Measurements from ENCODE around the gene RAB5A. TPM values are rescaled to one million over a fixed set of nuclear protein-coding genes. Genes with fewer than 3 reads are reported as not detected.

RAB5A gene
- total and polyA plus RNA-seq, 2 of the 4 experiments (the other 2 are of a cell fraction), result 33.3 to 46.4 TPM

- Histone ChIP-seq H2BK120ac (ENCODE audit: low read depth, low read length) (no peak overlapping the region), H3K56ac (ENCODE audit: extremely low read depth, insufficient read depth, low read length) (no peak overlapping the region), H4K20me1 (ENCODE audit: insufficient read depth, low read length) (no peaks in the 10 kb centered on the region), H4K5ac (ENCODE audit: low read depth, low read length) (no peak overlapping the region), H3K9me1 (ENCODE audit: insufficient read depth, low read length) (no peaks in the 10 kb centered on the region), H3K23ac (ENCODE audit: low read depth, low read length) (no peak overlapping the region), H4K91ac (ENCODE audit: insufficient read depth, low read depth, low read length) (no peak overlapping the region), H2BK5ac (ENCODE audit: low read depth, low read length, poor library complexity, severe bottlenecking) (no peak overlapping the region), H3K79me1 (ENCODE audit: low read depth in 1 of 2, low read length in 2 of 2) (no peaks in the 10 kb centered on the region), H3K4me3 (ENCODE audit: insufficient read depth, low read depth, low read length) (no peak overlapping the region), H3K4me2 (ENCODE audit: low read depth, low read length) (no peak overlapping the region), H3K36me3 (ENCODE audit: control insufficient read depth, insufficient read depth, low read length) (no peaks in the 10 kb centered on the region), H3K27ac (ENCODE audit: insufficient read depth, low read length) (no peak overlapping the region), H2AK9ac (replicated peaks; ENCODE audit: low read depth, low read length, poor library complexity) (no peak overlapping the region), H3K4ac (ENCODE audit: low read depth, low read length) (no peak overlapping the region), H3K9ac (ENCODE audit: low read depth, low read length) (no peak overlapping the region), H3K18ac (ENCODE audit: low read depth, low read length) (no peak overlapping the region), H3K14ac (replicated peaks; ENCODE audit: low read depth, low read length) (no peak overlapping the region), H2BK20ac (ENCODE audit: low read depth, low read length) (no peak overlapping the region), H2AK5ac (ENCODE audit: low read depth, low read length) (no peak overlapping the region), H3K27me3 (ENCODE audit: control insufficient read depth, insufficient read depth, low read length) (no peaks in the 10 kb centered on the region), H2BK15ac (ENCODE audit: low read depth, low read length) (no peak overlapping the region), H2AFZ (replicated peaks; ENCODE audit: low read length, poor library complexity) (no peak overlapping the region), H3K9me3 (ENCODE audit: control insufficient read depth, insufficient read depth, low read length) (no peaks in the 10 kb centered on the region), H4K8ac (ENCODE audit: low read depth in 2 of 2, low read length in 2 of 2) (no peak overlapping the region), H3K4me1 (ENCODE audit: control insufficient read depth, insufficient read depth, low read length) (no peaks in the 10 kb centered on the region)
- TF ChIP-seq MXI1 (IDR thresholded peaks at IDR 0.05; ENCODE audit: borderline replicate concordance, low read depth, low read length) (no peak), ELK1 (IDR thresholded peaks at IDR 0.05; ENCODE audit: borderline replicate concordance, low read depth, low read length) (no peak), POLR2A (IDR thresholded peaks at IDR 0.05; ENCODE audit: low read depth, low read length) (no peak)
- dilution Hi-C loops (cut with HindIII; ENCODE audit: low sequenced_read_pairs, unreplicated experiment) (no loop called here), intact Hi-C loops (cut with micrococcal nuclease) (no loop called here), in situ Hi-C loops (cut with MboI; ENCODE audit: low sequenced_read_pairs) (no loop called here)
- no TSS peak for BruUV-seq (replicated peaks)
- POLR2A ChIA-PET (ENCODE audit: unreplicated experiment), result no interaction called here
- no peak for ATAC-seq (ENCODE audit: low read depth)
- no peak for DNase-seq
- CTCF ChIA-PET, result no interaction called here
These were observed 35.4 kb upstream of the RAB5A start for GRCh38 chr3:19911452-19911851.

All from IMR-90 (cell line).